Adipose tissue (tissue), 3 donors: ENCODE data around the gene B4GALT3. TPM values are rescaled to one million over a fixed set of nuclear protein-coding genes. Genes with fewer than 3 reads are reported as not detected.

Source experiments
- H3K27ac ChIP-seq: one replicate; pipeline ENCODE4 v1.5.1; 2013; ENCODE audit warnings: low read depth, low read length
- WGBS, 3 donors: extraction: QIAGEN DNeasy Blood & Tissue Kit; methylation state at CpG; one replicate each; pipeline ENCODE4 v1.1.7; 2013; 5-methylcytosine and 5-hydroxymethylcytosine counted together
- polyA plus RNA-seq, 3 donors: library from polyadenylated mRNA; stranded (reverse); fragments of 200-250 nt; gene quantifications; one replicate each; pipeline ENCODE4 v1.2.3, GENCODE V29; 2013
- donor health status: healthy with polysubstance abuse.
- donor health status: Bipolar disorder and iron deficiency.
- donor health status: healthy.

Gene B4GALT3
- polyA plus RNA-seq, 3 donors = 23.7 to 36.1 (median 26.4) TPM

GRCh38 chr1:161192476-161193465 is 15.5 kb upstream of the B4GALT3 start:
- H3K27ac ChIP-seq = no peak overlapping the region
- WGBS, 3 donors = 48 to 54% (median 52%) methylated on average over 15 of the region's 15 CpGs

- 53 to 76% (median 69%) methylated on average over 8 of the region's 8 CpGs for WGBS, 3 donors
These were observed 14.7 kb upstream of the B4GALT3 start for GRCh38 chr1:161191971-161192370.

GRCh38 chr1:161190962-161191521 is 13.7 kb upstream of the B4GALT3 start:
- WGBS, 3 donors = 39 to 74% (median 69%) methylated on average over 22 of the region's 22 CpGs
- no peak overlapping the region for H3K27ac ChIP-seq

More at GRCh38 chr1:161191971-161192370, 14.7 kb upstream of the B4GALT3 start:
- no peak overlapping the region for H3K27ac ChIP-seq

- 87 to 94% (median 88%) methylated on average over 5 of the region's 5 CpGs for WGBS, 3 donors
- H3K27ac ChIP-seq = no peak overlapping the region
These were observed 11.7 kb upstream of the B4GALT3 start for GRCh38 chr1:161189036-161189435.

- H3K27ac ChIP-seq = no peak overlapping the region
- WGBS, 3 donors = 66 to 85% (median 74%) methylated on average over 6 of the region's 6 CpGs
These were observed 11.1 kb upstream of the B4GALT3 start for GRCh38 chr1:161188381-161188780.

GRCh38 chr1:161187311-161187710 is 10.0 kb upstream of the B4GALT3 start:
- H3K27ac ChIP-seq = no peak overlapping the region
- 69 to 71% (median 69%) methylated on average over 3 of the region's 3 CpGs for WGBS, 3 donors

- H3K27ac ChIP-seq = no peak overlapping the region
- 17 to 59% (median 28%) methylated on average over 2 of the region's 2 CpGs for whole genome bisulfite sequencing, 3 donors
These were observed 8.5 kb upstream of the B4GALT3 start for GRCh38 chr1:161185732-161186311.

- H3K27ac ChIP-seq = no peak overlapping the region
- 7 to 22% (median 14%) methylated on average over 3 of the region's 3 CpGs for WGBS, 3 donors
These were observed 8.0 kb upstream of the B4GALT3 start for GRCh38 chr1:161185282-161185682.

- 79 to 89% (median 84%) methylated on average over 1 of the region's 1 CpG for WGBS, 3 donors
- H3K27ac ChIP-seq = no peak overlapping the region
These were observed 4.9 kb upstream of the B4GALT3 start for GRCh38 chr1:161182214-161182613.

GRCh38 chr1:161180639-161181038 is 3.3 kb upstream of the B4GALT3 start:
- 54 to 72% (median 56%) methylated on average over 1 of the region's 1 CpG for WGBS, 3 donors
- no peak overlapping the region for H3K27ac ChIP-seq

GRCh38 chr1:161179698-161180097 is 2.4 kb upstream of the B4GALT3 start:
- WGBS, 3 donors = 93 to 97% (median 96%) methylated on average over 3 of the region's 3 CpGs
- H3K27ac ChIP-seq = no peak overlapping the region

GRCh38 chr1:161177936-161178244 is 583 bp upstream of the B4GALT3 start:
- WGBS, 3 donors = 35 to 72% (median 71%) methylated on average over 9 of the region's 9 CpGs
- no peak overlapping the region for H3K27ac ChIP-seq

GRCh38 chr1:161176468-161177111 is 717 bp downstream of the B4GALT3 start:
- 10 to 18% (median 18%) methylated on average over 16 to 17 of the region's 17 CpGs for WGBS, 3 donors

GRCh38 chr1:161175771-161176453 is 1.4 kb downstream of the B4GALT3 start:
- 80 to 91% (median 89%) methylated on average over 10 of the region's 10 CpGs for WGBS, 3 donors
- no peak overlapping the region for H3K27ac ChIP-seq

More at GRCh38 chr1:161176468-161177111, 717 bp downstream of the B4GALT3 start:
- H3K27ac ChIP-seq = no peak overlapping the region

GRCh38 chr1:161174911-161175310 is 2.4 kb downstream of the B4GALT3 start:
- 93 to 96% (median 96%) methylated on average over 11 of the region's 11 CpGs for WGBS, 3 donors
- H3K27ac ChIP-seq = no peak overlapping the region

- H3K27ac ChIP-seq = no peak overlapping the region
- 92 to 95% (median 93%) methylated on average over 11 of the region's 11 CpGs for WGBS, 3 donors
These were observed 3.6 kb downstream of the B4GALT3 start for GRCh38 chr1:161173711-161174110.

- no peak overlapping the region for H3K27ac ChIP-seq
- WGBS, 3 donors = 21 to 51% (median 38%) methylated on average over 4 of the region's 4 CpGs
These were observed 4.4 kb downstream of the B4GALT3 start for GRCh38 chr1:161172776-161173376.

- 54 to 87% (median 82%) methylated on average over 1 of the region's 1 CpG for WGBS, 3 donors
These were observed 5.0 kb downstream of the B4GALT3 start for GRCh38 chr1:161172349-161172748.

More at GRCh38 chr1:161172349-161172748, 5.0 kb downstream of the B4GALT3 start:
- H3K27ac ChIP-seq = no peak overlapping the region
